A673 (cell line): ENCODE data around the gene C3AR1.

Experiments used
- EZH2 ChIP-seq: fragments of 200-600 bp; sonication (generic); IDR thresholded peaks from 2 replicates; pipeline ENCODE4 v1.6.1; 2017; ENCODE audit warnings: borderline replicate concordance, low read depth, mild to moderate bottlenecking, mixed read lengths, antibody characterized with exemption, low read length; ENCODE audit not compliant: poor library complexity, severe bottlenecking
- TF ChIP-seq, protein P1 (sequence below): fragments of 300-800, 200-600 bp; sonication (generic); conservative IDR thresholded peaks from 2 replicates; pipeline ENCODE4 v1.5.1; 2017; ENCODE audit warnings: low read depth, mild to moderate bottlenecking, antibody characterized with exemption, low read length, moderate library complexity, mixed read lengths

DNA sequence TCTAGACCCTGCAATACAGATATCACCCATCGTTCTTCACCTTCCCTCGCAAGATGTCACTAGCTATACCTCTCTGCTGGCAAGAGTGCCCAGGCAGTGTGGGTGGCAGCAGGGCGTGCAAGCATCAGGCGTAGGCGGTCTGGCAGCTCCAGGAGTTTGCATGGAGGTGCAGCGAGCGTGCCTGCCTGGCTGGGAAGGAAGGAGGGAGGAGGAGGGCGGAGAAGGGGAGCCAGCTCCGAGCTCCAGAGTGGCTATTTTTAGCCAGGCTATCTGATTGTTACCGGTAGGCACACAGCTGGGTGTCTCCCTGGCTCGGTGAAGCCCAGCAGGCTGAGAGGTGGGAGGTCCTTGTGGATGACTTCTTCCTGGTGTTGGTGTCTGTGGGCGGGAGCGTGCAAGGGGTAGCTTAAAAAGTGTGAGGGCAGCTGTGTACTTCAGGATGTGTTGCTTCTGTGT is 27.5 kb downstream of the C3AR1 start:
- TF ChIP-seq, protein P1, sequence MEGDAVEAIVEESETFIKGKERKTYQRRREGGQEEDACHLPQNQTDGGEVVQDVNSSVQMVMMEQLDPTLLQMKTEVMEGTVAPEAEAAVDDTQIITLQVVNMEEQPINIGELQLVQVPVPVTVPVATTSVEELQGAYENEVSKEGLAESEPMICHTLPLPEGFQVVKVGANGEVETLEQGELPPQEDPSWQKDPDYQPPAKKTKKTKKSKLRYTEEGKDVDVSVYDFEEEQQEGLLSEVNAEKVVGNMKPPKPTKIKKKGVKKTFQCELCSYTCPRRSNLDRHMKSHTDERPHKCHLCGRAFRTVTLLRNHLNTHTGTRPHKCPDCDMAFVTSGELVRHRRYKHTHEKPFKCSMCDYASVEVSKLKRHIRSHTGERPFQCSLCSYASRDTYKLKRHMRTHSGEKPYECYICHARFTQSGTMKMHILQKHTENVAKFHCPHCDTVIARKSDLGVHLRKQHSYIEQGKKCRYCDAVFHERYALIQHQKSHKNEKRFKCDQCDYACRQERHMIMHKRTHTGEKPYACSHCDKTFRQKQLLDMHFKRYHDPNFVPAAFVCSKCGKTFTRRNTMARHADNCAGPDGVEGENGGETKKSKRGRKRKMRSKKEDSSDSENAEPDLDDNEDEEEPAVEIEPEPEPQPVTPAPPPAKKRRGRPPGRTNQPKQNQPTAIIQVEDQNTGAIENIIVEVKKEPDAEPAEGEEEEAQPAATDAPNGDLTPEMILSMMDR: no peak
- no peak for TF ChIP-seq EZH2
